Epithelial cell of esophagus (primary cell): ENCODE data around the gene FREM3.

ENCODE experiments used
- DNase-seq: peaks from one replicate; pipeline ENCODE4 v3.0.0; 2010; ENCODE audit warnings: low read depth
- H3K4me3 ChIP-seq: 2 replicates; pipeline ENCODE4 v1.5.1; 2011; ENCODE audit warnings: mild to moderate bottlenecking, low read length, control low read depth
- TF ChIP-seq, protein P1 (sequence below): IDR thresholded peaks from 2 replicates; pipeline ENCODE4 v1.5.1; 2011; ENCODE audit warnings: low read depth, mild to moderate bottlenecking, low read length, control low read depth, inconsistent platforms; ENCODE audit not compliant: insufficient read depth; ENCODE audit errors: missing control alignments

FREM3 gene

DNA sequence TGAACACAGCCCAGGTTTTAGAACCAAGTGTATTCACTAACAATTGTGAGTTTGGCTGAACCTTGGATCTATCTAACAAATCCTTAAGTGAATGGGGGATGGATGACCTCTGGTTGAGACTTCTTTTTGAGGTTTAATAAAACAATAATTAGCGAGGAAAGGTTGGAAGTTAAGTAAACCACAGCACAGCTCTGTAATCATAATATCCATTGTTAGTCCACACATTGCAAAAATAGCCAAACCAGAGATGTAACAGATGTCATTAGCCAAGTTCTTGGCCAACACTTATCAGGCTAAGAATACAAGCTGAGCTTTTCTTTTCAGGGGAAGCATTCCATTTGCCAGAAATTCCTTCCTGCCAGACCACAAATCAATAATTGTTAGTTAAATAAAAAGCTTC is 59.1 kb downstream of the FREM3 start:
- no peak overlapping the region for H3K4me3 ChIP-seq
- TF ChIP-seq, protein P1, sequence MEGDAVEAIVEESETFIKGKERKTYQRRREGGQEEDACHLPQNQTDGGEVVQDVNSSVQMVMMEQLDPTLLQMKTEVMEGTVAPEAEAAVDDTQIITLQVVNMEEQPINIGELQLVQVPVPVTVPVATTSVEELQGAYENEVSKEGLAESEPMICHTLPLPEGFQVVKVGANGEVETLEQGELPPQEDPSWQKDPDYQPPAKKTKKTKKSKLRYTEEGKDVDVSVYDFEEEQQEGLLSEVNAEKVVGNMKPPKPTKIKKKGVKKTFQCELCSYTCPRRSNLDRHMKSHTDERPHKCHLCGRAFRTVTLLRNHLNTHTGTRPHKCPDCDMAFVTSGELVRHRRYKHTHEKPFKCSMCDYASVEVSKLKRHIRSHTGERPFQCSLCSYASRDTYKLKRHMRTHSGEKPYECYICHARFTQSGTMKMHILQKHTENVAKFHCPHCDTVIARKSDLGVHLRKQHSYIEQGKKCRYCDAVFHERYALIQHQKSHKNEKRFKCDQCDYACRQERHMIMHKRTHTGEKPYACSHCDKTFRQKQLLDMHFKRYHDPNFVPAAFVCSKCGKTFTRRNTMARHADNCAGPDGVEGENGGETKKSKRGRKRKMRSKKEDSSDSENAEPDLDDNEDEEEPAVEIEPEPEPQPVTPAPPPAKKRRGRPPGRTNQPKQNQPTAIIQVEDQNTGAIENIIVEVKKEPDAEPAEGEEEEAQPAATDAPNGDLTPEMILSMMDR: no peak
- DNase-seq: no peak

DNA sequence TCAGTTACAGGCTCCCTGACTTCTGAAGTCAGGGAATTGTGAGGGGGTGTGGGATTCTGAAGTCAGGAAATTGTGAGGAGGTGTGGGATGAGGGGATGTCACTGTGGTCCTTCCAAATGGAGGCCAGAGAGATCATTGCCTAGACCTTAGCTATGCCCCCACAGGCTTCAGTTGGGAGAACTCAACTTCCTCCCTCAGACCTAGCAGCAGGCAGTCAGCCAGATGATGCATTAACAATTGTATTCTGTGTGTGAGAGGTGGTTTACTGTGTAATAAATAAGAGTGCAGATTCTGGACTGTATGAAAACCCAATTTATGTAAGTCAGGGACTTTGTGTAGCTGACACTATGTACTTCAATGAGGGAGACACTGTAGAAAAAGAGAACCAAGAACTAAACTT is 65.7 kb downstream of the FREM3 start:
- no peak for DNase-seq
- TF ChIP-seq, protein P1: no peak
- H3K4me3 ChIP-seq: no peak overlapping the region

DNA sequence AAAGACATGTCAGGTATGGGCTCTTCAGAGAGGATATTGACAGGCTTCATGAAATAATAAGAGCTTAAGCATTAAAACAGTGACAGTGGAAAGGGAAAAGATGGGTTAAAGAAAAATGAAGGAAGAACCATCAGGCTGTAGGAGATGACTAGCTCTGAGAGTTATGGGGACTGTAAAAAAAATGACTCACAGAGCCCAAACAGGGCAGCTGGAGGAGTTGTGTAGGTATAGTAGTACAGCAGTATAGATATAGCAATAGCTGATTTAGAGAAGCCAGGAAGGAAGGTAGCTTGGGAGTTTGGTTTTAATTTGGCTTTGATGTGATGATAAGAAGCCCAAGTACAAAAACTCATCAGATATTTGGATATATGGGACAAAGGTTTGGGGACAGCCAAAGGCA is 66.6 kb downstream of the FREM3 start:
- no peak overlapping the region for H3K4me3 ChIP-seq
- DNase-seq: no peak
- TF ChIP-seq, protein P1: no peak

DNA sequence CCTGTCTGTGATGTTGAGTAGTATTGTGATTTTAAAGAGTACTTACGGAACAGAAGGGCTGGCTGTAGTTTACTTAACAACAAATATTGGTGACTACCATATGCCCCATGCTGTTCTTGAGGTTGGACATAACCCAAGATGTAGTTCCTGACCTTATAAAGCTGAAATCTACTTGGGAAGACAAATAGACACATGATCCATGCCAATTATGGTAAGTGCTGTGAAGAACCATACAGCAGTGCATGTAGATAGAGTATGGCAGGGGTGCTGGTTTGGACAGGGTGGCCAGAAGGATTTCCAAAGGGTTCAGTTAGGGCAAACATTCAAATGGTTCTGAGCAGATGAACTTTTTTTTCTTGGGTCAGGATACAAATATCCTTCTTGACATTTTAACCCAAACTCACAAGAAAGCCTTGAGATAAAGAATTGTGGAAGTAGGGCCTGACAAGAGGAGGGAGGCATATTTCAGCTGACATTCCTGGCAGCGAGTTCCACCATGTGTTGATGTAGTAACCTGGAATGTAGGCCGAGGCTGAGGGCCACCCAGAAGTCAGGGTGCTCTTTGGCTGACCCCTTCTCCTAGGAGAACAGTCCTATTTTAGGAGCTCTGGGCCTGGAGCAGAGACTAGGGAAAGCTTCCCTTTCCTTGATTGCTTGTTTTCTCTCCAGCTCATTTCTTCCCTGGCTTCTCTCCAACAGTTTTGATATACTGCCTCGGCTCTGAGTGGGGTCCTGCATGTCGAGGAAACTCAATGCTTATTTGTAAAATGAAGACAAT is 74.2 kb downstream of the FREM3 start:
- H3K4me3 ChIP-seq: no peak overlapping the region
- no peak for DNase-seq
- TF ChIP-seq, protein P1: no peak

DNA sequence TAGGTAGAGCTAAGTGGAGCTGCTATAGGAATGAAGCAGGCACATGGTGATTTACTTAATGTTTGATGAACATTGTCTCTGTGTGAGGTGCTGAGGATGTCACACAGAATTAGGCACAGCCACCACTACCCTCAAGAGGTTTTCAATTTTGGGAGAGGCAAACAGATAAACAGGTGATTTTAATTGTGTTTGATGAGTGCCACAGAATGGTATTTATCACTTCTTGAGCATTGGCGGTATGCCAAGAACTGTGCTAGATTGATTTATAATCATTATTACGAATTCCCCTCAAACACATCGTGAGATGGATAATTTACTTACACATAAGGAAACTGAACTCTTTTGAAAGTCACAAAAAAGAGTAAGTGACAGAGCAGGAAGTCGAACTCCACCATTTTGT is 74.8 kb downstream of the FREM3 start:
- TF ChIP-seq, protein P1: no peak
- H3K4me3 ChIP-seq: no peak overlapping the region
- DNase-seq: no peak

DNA sequence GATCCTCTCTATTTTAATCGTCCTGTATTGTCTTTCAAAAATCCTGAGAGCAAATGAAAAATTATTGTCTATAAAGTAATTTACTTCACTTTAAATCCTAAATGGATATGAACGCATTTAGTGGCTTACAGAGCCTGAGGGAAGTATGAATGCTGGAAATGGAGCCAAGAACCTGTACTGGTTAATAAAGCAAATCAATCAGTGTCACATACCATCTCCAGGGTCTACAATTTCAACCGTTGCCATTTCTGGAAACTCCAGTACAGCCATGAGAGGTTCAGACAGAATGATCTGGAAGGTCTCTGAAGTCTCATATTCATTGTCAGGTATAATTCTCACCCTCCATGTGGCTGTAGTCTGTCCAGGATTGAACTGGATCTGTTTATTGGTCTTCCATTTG is 76.6 kb downstream of the FREM3 start:
- TF ChIP-seq, protein P1: no peak
- no peak overlapping the region for H3K4me3 ChIP-seq
- DNase-seq: no peak

DNA sequence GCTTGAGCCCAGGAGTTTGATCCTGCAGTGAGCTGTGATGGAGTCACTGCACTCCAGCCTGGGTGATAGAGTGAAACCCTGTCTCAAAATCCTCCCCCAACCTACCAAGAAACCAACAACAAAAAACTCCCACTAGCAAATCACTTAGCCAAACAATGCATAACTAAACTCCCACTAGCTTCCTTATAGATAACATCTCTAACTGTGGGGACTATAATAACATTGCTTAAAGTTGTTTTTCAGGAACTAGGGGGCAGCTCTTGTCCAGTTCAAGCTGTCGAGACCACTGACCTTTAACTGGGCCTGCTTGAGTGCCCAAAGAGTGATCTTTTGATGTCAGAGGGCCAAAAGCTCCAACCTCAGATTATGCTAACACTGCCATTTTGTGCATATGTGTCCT is 81.7 kb downstream of the FREM3 start:
- DNase-seq: no peak
- TF ChIP-seq, protein P1: no peak
- no peak overlapping the region for H3K4me3 ChIP-seq
